Stimulated activated CD4-positive, alpha-beta T cell treated with anti-CD3 and anti-CD28 coated beads, Interleukin-2, amount 100 ng/mL, for 48 hours (primary cell): ENCODE results near the gene FBXW5.

ENCODE experiments used
- DNase-seq, 2 donors: peaks; one replicate each; pipeline ENCODE4 v3.0.0-alpha.2; 2020

The FBXW5 gene

DNA sequence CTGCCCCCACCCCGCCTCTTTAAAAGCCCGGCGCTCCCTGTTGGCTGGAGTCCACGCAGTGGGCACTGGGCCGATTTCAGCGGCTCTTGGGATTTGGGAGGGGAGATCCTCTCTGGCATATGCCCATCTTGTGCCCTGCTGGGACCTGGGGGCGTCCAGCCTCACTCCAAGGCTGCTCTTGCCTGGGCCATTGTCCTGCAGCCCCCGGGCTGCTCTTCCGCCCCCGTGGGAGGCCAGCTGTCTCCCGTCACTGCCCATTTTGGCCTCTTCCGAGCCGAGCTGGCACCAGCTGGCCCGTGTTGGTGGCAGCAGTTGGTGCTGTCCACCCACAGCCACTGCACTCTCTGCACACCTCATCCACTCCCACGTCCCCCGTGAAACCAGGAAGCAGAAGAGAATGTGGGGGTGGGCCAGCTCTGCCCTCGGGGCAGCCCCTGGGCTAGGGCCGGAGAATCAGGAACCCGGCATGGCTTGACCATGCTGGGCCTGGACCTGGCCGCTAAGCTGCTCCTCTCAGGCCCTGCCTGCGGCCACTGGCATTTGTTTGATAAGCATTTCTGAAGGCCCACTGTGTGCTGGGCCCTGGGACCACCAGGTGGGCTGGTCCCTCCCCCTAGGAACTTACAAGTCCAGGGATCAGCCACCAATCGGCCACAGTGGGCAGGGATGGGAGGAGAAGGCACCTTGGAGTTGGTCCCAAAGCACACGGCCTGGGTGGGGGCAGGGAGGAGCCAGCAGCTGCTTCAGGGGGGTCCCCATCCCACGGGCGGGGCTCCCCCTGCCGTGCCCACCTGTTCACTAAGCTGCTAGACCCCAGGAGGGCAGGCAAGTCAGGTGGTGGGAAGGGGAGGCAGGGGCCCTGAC, 2.7 kb upstream of the FBXW5 start:
- no peak for DNase-seq

DNA sequence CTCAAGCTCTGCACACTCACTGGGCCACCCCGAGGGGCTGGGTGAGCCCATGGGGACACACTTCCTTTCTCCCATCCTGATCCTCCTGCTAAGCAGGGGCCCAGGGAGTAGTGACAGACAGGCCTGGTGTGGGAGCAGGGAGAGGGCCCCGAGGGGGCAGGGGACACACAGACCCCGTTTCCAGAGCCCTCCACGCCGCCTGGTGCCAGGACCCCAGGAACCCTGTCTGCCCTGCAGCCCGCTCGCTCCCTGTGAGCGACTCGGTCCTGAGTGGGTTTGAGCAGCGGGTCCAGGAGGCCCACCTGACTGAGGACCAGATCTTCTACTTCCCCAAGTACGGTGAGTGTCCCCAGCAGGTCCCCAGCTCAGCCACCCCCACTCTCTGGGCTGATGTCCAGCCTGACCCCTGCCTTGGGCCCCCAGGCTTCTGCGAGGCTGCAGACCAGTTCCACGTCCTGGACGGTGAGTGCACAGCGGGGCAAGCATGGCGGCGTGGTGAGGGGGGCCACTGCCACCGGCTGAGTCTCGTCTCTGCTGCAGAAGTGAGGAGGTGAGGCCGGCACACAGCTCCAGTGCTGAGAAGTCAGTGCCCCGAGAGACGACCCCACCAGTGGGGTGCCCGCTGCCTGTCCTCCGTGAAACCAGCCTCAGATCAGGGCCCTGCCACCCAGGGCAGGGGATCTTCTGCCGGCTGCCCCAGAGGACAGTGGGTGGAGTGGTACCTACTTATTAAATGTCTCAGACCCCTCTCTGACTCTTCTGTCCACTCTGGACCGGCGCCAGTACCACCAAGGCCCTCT, 1.9 kb upstream of the FBXW5 start:
- DNase-seq: no peak

GRCh38 chr9:136945333-136946227, 1.0 kb upstream of the FBXW5 start:
- no peak for DNase-seq

GRCh38 chr9:136944212-136944518, 373 bp downstream of the FBXW5 start:
- no peak for DNase-seq

DNA sequence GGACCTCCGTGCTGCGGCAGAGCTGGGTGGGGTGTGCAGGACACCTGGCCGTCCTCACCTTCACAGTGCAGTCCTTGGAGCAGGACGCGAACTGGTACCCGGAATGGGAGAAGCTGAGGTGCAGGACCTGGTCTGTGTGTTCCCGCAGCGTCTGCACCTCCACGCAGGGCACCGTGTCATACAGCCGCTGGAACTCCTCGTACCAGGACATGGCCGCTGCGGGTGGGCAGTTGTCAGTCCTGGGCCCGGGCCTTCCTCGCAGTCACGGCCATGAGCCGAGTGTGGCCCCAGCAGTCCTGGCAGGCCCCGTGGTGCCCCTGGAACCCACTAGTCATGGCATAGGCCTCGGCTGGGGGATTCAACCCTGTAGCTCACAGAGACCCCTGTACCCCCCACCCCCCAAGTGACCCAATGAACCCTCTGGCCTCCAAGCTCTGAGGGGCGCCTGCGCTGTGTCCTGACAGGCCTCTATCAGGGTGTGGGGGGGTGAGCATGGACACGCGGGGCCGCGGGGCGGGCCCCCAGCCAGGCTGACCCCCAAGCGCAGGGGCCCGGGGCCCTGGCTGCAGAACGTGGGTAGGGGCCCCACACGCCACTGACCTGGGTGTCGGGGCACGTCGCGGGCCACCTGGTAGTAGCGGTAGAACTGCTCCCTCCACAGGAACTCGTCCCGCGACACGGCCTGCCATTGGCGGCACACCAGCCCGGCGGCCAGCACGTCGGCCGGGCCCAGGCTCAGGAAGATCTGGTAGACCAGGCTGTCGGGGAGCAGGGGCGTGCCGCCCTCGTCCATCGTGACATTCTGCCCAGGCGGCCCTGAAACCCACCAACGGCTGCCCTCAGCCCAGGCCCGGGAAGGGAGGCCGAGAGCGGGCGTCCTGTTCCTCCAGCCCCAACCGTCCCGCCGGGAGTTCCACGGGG, 987 bp downstream of the FBXW5 start:
- DNase-seq: peak in 1 of 2 donors; percentile 43

DNA sequence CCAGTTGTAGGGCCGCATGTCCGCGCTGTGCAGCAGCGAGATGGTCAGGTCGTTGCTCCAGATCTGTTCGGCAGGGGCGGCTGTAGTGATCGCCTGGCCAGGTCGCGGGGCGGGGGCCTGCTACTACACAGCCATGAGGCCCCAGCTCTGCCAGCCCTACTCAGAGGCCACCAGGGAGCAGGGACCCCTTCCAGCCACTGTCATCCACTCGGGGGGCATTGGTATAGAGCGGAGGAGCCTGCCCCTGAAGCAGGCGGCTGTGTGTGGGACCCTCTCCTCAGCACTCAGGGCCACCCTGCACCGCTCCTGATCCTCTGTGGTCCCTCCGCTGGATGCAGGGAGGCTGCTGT, 1.7 kb downstream of the FBXW5 start:
- DNase-seq: no peak

GRCh38 chr9:136942112-136942880, 2.2 kb downstream of the FBXW5 start:
- no peak for DNase-seq

DNA sequence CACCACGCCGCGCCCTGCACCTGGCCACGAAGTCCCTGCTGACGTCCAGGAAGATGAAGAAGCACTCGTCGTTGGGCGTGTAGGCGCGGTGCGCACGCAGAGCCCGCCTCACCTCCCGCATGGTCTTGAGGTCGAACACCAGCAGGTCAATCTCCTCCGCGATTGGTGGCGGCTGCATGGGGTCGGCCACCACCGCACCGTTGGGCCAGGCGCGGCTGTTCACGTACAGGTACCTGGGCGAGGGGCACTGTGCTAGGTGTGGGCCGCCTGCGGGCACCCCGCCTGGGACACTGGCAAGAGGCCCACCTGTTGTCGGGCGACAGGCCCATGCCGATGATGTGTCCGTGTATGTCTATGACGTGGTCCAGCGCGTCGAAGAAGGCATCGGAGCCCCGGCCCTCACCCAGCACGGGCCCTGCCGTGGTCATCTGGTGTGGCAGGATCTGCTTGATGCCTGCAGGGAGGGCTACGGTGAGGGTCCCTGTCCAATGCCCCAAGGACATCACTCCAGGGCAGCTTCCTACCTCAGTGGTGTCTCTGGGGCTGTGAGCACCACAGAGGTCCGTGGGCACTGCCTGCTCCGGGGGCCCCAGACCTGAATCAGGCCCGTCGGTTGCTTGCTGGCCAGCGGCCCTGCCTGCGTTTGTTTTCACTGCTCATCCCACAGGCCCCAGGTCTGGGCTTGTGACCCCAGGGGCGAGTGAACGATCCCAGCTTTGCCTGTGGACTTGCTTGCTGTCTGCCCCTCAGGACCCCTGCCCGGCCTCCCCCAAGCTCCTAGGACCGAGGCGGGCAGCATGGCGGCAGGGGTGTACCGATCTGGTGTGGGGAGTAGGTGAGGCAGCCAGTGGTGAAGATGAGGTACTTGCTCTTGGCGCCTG, 3.1 kb downstream of the FBXW5 start:
- DNase-seq: no peak

DNA sequence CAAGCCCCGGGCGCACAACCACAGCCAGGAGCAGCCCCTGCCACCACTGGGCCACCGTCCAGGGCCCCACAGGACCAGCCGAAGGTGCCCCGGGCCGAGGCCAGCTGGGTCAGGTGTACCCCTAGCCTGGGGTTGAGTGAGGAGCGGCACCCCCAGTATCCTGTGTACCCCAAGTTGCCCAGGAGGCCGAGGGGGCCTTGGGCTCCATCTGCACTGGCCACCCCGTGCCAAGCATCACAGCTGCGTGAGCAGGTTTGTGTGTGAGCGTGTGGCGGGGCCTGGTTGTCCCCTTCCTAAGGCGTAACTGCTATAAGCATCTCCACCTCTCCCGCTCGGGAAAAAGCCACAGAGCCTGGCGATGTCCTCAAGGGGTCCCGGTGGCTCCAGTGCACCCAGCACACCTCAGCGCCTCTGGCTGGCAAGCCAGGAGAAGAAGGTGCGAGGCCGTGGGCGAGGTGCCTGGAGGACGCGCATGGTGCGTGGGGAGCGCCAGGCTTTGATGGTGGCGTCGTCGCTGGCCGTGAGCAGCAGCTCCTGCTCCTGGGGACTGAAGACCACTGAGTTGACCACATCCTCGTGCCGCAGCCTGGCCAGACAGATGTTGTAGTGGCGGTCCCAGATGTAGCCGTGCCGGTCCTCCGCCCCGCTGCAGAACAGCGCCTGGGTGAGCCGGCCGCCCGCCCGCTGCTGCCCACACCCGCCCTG, 3.9 kb downstream of the FBXW5 start:
- no peak for DNase-seq

- DNase-seq: no peak
These were observed 4.5 kb downstream of the FBXW5 start for GRCh38 chr9:136939996-136940525.

- no peak for DNase-seq
These were observed 5.0 kb downstream of the FBXW5 start for GRCh38 chr9:136939431-136939995.

GRCh38 chr9:136937186-136938001, 7.1 kb downstream of the FBXW5 start:
- no peak for DNase-seq

DNA sequence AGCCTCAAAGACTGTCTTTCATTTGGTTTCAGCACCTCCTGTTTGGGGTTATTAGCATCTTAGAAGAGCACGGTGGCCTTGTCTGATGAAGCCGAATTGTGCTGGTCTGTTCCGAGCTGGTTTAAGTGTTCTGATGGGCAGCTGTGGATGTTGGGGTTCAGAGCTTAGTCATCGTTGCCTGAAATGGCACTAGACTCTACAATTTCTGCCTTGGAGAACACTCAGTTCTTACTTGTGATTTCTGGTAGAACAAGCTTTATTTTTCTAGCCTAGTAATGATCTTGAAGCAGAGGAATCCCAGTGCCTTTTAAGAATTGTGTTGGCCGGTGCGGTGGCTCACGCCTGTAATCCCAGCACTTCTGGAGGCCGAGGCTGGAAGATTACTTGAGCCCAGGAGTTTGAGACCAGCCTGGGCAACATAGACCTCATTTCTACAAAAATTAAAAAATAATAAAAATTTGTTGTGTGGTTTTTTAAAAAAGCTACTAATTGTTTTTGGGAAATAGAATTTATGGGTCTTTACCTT, 7.8 kb downstream of the FBXW5 start:
- DNase-seq: no peak

DNA sequence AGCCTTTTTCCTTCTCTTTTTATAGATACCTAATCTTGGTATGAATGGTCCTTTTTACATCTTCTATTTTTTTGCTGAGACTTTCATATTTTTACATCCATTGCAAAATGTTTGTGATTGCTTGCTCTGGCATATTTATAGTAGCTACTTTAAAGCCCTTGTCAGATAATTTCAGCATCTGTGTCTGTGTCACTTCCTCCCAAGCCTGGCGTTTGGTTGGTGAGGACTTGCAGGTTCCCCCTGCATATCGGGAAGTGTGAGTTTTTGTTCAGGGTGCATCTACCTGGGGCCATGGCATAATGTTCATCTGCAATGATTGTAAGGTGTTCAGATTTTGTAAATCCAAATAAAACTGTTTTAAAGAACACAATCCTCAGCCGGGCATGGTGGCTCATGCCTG, 8.9 kb downstream of the FBXW5 start:
- no peak for DNase-seq

DNA sequence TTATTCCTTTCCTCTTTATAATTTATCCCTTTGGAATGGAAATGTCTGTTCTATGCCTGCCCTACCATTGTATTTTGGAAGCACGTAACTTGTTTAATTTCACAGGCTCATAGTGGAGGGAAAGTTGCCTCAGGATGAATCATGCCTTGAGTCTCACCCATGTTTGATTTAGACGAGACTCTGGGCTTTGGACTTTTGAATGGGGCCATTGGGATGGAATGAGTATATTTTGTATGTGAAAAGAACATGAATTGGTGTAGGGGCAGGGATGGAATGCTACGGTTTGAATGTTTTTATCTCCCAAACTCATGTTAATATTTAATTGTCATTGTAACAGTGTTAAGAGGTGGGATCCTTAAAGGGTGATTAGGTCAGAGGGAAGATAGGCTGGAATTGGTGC, 10.3 kb downstream of the FBXW5 start:
- no peak for DNase-seq

GRCh38 chr9:136931611-136932130, 12.9 kb downstream of the FBXW5 start:
- no peak for DNase-seq

- DNase-seq: no peak
These were observed 14.5 kb downstream of the FBXW5 start for GRCh38 chr9:136930014-136930413.

DNA sequence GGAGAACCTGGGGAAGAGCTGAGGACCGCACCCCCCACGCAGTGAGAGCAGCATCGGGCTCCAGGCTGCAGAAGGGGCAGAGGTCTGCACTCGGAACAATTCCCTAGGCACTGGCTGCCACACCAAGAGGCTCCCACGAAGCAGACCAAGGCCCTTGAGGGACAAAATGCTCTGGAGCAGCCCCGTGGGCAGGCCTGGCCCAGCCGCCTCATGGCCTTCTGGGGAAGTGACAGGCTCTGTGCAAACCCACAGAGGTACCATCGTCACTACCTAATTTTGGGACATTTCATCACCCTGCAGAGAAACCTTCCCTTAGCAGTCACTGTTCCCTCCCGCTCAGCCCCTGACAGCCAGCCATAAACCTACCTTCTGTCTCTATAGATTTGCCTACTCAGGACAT, 15.9 kb downstream of the FBXW5 start:
- DNase-seq: no peak
